ENCODE data around the gene LHFPL2. TPM values are rescaled to one million over a fixed set of nuclear protein-coding genes. Genes with fewer than 3 reads are reported as not detected.

Gene LHFPL2
- total and polyA plus RNA-seq, 12 donors = 2.4 to 14.9 (median 5.1) TPM

- Histone ChIP-seq H3K27me3 (no peaks in the 10 kb centered on the region), H3K4me1 (peaks cover 12 to 68% (median 36%) of the 10 kb centered on the region in 9 donors), H3K27ac (peak overlapping the region in 6 of 10 donors; percentile 58 to 88 (median 74)), H3K36me3 (peaks cover 0 to 4% (median 0%) of the 10 kb centered on the region in 9 donors), H3K9me3 (no peaks in the 10 kb centered on the region), H3K4me3 (peak overlapping the region in 2 of 10 donors; percentile 52 to 57)
- ATAC-seq = peak; percentile 26 to 66 (median 46)
- DNase-seq = no peak
- TF ChIP-seq CTCF (IDR thresholded peaks at IDR 0.05) = no peak
- intact Hi-C loops (cut with DNase I) = no loop called here
- 62 to 72% methylated on average over 10 of the region's 10 CpGs for WGBS, 2 donors
Observed at GRCh38 chr5:78511121-78511906, 137.3 kb downstream of the LHFPL2 start.

- peak overlapping the region; percentile 13 to 63 (median 52) for H3K4me3 ChIP-seq
- H3K27ac ChIP-seq = peak overlapping the region in 9 of 10 donors; percentile 47 to 88 (median 63)
- 14 to 18% methylated on average over 61 of the region's 61 CpGs for WGBS, 2 donors
- no peaks in the 10 kb centered on the region for H3K9me3 ChIP-seq
- peaks cover 0 to 4% (median 0%) of the 10 kb centered on the region in 9 donors for H3K36me3 ChIP-seq
- no peaks in the 10 kb centered on the region for H3K27me3 ChIP-seq
- H3K4me1 ChIP-seq = peaks cover 17 to 80% (median 45%) of the 10 kb centered on the region in 9 donors
- peak in 3 of 9 donors; percentile 40 to 45 (median 44) for TF ChIP-seq CTCF (IDR thresholded peaks at IDR 0.05)
- intact Hi-C loops (cut with DNase I) = no loop called here
- ATAC-seq (peak; percentile 81 to 97 (median 90)), DNase-seq (peak; percentile 63 to 81)
Observed at GRCh38 chr5:78509884-78510769, 138.4 kb downstream of the LHFPL2 start.

- ATAC-seq = no peak
- no peak for TF ChIP-seq CTCF (IDR thresholded peaks at IDR 0.05)
- peaks cover 0 to 4% (median 0%) of the 10 kb centered on the region in 9 donors for H3K36me3 ChIP-seq
- H3K9me3 ChIP-seq = no peaks in the 10 kb centered on the region
- H3K27me3 ChIP-seq = no peaks in the 10 kb centered on the region
- peaks cover 25 to 88% (median 53%) of the 10 kb centered on the region in 9 donors for H3K4me1 ChIP-seq
- H3K27ac ChIP-seq = peak overlapping the region in 9 of 10 donors; percentile 47 to 88 (median 63)
- H3K4me3 ChIP-seq = peak overlapping the region in 9 of 10 donors; percentile 28 to 63 (median 52)
- 72 to 76% methylated on average over 18 of the region's 18 CpGs for WGBS, 2 donors
- DNase-seq = no peak
- intact Hi-C loops (cut with DNase I) = no loop called here
Observed at GRCh38 chr5:78509145-78509865, 139.3 kb downstream of the LHFPL2 start.
